ENCODE measurements around the gene HAUS8.
"Not testable (repeated sequence)": the region's sequence is repeated elsewhere in the genome, so short reads cannot be mapped to it uniquely, and the experiment has no call there.

- TF ChIP-seq POLR2AphosphoS5, POLR2A (IDR thresholded peaks at IDR 0.05; ENCODE audit: low read depth, low read length): not testable (repeated sequence)
Measured at GRCh38 chr19:17024941-17025340, 50.3 kb downstream of the HAUS8 start.
